ENCODE results near the gene FAM236B. TPM values are rescaled to one million over a fixed set of nuclear protein-coding genes. Genes with fewer than 3 reads are reported as not detected.
"Not testable (repeated sequence)": the region's sequence is repeated elsewhere in the genome, so short reads cannot be mapped to it uniquely, and the experiment has no call there.

The FAM236B gene
- total RNA-seq, 2 experiments from 2014 or later: not detected

- H3K27ac Mint-ChIP-seq; DNase-seq; H3K4me3 Mint-ChIP-seq; POLR2A ChIA-PET; CTCF ChIA-PET; H3K9me3 Mint-ChIP-seq; H3K4me1 Mint-ChIP-seq; H3K36me3 Mint-ChIP-seq (ENCODE audit: low read depth): not testable (repeated sequence)
- peaks cover 21% of the 10 kb centered on the region for H3K27me3 Mint-ChIP-seq
Measured at GRCh38 chrX:72733636-72734035, 48.8 kb downstream of the FAM236B start.

Other genes starting within 250 kb of the FAM236B start
- 10 to 100 TPM; 22.2 to 24.6 TPM for gene HDAC8, start 209.8 kb downstream of the FAM236B start, total RNA-seq
- under 1 TPM; 0.60 to 0.87 TPM for gene PHKA1, start 68.4 kb downstream of the FAM236B start, total RNA-seq
- under 1 TPM in 1 of 2 experiments, not detected in 1; 0.12 TPM for gene DMRTC1B, start 5.8 kb downstream of the FAM236B start, total RNA-seq
- gene FAM236D, start 25.6 kb upstream of the FAM236B start, total RNA-seq: not detected
- not detected for gene FAM236C, start 130.0 kb upstream of the FAM236B start, total RNA-seq
- not detected for gene FAM236A, start 155.5 kb upstream of the FAM236B start, total RNA-seq
- gene DMRTC1, start 161.2 kb upstream of the FAM236B start, total RNA-seq: under 1 TPM in 1 of 2 experiments, not detected in 1; 0.12 TPM
- not detected for gene PABPC1L2B, start 220.3 kb upstream of the FAM236B start, total RNA-seq